NCI-H2227 (cell line): ENCODE measurements around the gene USP5.

Experiments
- DNase-seq: peaks from one replicate; lab custom pipeline; 2025; ENCODE audit not compliant: unreplicated experiment; lab: John Stamatoyannopoulos, UW

Gene USP5, protein sequence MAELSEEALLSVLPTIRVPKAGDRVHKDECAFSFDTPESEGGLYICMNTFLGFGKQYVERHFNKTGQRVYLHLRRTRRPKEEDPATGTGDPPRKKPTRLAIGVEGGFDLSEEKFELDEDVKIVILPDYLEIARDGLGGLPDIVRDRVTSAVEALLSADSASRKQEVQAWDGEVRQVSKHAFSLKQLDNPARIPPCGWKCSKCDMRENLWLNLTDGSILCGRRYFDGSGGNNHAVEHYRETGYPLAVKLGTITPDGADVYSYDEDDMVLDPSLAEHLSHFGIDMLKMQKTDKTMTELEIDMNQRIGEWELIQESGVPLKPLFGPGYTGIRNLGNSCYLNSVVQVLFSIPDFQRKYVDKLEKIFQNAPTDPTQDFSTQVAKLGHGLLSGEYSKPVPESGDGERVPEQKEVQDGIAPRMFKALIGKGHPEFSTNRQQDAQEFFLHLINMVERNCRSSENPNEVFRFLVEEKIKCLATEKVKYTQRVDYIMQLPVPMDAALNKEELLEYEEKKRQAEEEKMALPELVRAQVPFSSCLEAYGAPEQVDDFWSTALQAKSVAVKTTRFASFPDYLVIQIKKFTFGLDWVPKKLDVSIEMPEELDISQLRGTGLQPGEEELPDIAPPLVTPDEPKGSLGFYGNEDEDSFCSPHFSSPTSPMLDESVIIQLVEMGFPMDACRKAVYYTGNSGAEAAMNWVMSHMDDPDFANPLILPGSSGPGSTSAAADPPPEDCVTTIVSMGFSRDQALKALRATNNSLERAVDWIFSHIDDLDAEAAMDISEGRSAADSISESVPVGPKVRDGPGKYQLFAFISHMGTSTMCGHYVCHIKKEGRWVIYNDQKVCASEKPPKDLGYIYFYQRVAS

DNA sequence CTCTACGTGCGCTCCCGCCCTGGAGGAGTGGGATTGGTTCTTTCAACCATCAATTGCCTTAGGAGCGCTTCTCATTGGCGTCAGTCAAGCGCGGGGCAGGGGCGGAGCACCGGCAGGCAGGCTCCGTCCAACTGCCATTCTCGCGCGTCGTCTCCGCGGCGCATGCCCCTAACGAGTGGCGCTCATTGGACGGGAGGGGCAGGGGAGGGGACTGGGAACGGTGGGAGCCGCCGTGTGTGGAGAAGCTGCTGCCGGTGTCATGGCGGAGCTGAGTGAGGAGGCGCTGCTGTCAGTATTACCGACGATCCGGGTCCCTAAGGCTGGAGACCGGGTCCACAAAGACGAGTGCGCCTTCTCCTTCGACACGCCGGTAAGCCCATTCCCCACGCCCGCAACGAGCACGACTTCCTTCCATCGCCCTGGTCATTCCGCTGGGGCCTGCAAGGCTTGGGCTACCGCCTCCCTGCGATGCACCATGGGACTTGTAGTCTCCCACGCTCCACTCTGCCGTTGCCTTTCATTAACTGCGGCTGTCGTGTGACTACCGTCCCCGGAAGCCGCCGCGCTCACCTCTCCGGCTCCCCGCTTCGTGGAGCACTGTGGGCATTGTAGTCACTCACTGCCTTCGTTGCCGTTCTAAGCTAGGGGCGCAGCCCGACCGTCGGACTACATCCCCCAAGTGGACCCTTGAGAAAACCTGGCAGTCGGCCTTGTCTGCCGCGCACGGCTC lies at the start of gene USP5:
Gene USP5 (plus strand): TSS at position 230 of the 730 bp plus-strand sequence. CDS start 30 bp downstream, at position 260.
- DNase-seq = peak; percentile 98

DNA sequence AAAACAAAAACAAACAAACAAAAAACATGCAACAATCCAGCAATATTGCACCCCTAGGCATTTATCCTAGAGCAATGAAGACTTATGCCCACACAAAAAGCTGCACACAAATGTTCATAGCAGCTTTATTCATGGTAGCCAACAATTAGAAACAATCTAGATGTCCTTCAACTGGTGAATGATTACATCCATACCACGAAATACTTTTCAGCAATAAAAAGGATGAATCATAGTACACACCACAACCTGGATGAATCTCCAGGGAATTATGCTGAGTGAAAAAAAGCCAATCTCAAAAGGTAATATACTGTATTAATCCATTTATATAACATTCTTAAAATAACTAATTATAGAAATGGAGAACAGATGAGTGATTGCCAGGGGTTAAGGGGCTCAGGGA lies 44.8 kb upstream of the USP5 start:
- DNase-seq = no peak

DNA sequence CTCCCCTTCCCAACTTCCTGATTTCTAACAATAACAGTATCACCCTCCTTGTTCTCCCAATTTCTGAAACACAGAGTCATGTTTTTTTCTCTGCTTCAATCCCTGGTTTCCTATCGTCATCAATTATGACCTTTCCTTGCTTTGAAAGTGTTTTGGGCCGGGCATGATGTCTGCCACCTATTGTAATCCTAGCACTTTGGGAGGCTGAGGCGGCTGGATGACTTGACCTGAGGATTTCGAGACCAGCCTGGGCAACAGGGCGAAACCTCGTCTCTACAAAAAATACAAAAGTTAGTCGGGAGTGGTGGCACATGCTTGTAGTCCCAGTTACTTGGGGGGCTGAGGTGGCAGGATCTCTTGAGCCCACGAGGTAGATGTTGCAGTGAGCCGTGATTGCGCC lies 42.9 kb upstream of the USP5 start:
- DNase-seq = no peak

DNA sequence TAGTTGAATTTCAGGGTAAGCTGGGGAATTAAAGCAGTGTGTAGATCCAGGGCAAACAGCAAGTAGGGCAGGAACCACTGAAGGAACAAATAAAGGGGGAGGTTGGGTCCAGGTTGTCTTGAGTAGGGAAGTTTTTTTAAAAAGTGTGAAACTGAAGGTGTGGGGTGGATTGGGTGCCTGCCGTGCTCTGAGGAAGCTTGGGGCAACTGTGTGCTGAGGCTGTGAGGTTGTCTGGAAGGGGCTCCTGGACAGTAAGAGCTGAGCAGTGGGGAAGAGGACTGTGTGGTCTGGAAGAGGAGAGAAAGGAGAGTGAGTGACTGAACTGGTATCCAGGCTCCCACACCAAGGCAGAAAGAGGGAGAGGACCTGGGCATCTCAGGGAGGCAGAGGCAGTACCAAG lies 41.2 kb upstream of the USP5 start:
- DNase-seq = no peak

DNA sequence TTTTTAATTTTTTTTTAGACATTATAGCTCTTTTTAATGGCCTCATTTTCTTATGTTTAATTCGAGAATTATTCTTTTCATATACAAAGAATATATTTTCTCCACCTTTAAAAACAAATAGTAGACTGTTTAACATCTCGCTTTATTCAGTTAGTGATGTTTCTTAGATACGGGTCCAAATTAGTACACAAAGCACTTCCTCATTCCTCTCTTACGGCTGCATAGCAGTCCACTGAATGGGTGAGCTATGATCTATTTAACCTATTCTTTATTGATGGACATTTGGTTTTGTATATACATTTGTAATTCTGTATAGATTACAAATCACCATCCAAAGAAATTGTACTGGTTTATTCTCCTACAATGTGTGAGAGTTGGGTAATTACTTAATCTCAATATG lies 38.6 kb upstream of the USP5 start:
- no peak for DNase-seq

DNA sequence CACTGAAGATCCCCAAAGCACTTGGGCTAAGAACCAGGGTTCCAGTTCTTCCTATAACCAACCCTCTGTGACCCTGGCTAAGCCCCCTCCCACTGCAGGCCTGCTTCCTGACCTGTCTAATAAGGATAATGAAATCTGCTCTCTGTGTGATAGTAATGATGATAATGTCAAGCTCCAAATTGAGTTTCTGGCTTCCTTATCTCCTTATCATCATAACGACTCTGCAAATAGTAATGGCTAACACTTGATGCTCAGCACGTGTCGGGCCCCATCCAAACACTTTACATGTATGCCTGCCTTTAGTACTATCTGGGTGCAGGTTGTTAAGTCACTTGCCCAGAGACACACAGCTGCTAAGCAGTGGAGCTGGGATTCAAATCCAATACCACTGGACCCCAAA lies 35.4 kb upstream of the USP5 start:
- no peak for DNase-seq

DNA sequence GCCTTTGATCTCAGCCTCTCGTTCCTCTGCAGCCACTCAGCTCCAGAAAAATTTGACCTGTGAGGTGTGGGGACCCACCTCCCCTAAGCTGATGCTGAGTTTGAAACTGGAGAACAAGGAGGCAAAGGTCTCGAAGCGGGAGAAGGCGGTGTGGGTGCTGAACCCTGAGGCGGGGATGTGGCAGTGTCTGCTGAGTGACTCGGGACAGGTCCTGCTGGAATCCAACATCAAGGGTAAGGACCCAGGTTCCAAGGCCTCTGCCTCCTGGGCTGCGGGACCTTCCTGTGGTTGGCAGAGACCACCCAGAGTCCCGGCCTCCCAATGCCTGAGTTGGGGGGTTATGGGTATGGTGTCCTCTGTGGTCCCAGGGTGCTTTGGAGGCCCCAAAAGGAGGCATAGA lies 34.9 kb upstream of the USP5 start:
- no peak for DNase-seq

DNA sequence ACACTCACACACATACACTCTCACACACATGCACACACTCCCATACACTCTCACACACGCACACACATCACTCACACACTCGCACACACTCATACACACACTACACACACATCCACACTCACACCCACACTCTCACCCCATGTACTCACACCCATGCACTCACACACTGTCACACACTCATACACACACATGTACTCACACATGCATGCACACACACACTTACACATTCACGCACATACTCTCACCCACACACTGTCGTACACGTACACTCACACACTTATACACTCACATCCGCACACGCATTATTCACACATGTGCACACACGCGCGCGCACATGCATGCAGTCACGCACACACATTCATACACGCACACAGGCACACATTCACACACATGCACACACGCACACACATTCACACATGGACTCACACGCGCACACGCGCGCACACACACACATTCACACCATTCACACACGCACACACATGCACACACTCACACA lies 34.2 kb upstream of the USP5 start:
- DNase-seq = no peak

DNA sequence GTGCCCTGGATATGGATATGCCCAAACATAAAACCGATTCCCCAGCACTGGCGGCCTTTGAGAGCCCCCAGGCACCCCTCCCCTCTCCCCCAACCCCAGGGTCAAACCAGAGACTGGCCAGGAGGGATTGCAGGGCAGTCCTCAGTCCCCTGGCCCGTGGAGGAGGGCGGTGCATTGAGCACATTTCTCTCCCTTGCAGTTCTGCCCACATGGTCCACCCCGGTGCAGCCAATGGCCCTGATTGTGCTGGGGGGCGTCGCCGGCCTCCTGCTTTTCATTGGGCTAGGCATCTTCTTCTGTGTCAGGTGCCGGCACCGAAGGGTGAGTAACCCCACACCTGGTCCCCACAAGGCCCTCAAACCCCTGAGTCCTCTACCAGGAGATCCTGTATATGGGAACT lies 33.7 kb upstream of the USP5 start:
- no peak for DNase-seq

DNA sequence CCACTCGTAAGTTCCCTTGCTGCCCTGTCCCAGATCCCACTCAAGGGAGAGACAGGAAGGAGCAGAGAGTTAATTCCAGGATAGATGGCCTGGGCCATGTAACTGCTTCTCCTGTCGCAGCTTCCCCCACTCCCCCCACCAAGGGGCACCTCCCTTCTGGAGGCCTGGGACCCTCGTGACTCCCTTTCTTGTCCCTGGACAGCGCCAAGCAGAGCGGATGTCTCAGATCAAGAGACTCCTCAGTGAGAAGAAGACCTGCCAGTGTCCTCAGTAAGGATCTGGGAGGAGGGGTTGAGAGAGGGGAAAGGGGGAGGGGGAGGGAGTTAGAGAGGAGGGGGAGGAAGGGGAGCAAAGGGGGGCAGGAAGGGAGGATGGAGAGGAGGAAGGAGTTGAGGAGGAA lies 33.3 kb upstream of the USP5 start:
- DNase-seq = no peak

DNA sequence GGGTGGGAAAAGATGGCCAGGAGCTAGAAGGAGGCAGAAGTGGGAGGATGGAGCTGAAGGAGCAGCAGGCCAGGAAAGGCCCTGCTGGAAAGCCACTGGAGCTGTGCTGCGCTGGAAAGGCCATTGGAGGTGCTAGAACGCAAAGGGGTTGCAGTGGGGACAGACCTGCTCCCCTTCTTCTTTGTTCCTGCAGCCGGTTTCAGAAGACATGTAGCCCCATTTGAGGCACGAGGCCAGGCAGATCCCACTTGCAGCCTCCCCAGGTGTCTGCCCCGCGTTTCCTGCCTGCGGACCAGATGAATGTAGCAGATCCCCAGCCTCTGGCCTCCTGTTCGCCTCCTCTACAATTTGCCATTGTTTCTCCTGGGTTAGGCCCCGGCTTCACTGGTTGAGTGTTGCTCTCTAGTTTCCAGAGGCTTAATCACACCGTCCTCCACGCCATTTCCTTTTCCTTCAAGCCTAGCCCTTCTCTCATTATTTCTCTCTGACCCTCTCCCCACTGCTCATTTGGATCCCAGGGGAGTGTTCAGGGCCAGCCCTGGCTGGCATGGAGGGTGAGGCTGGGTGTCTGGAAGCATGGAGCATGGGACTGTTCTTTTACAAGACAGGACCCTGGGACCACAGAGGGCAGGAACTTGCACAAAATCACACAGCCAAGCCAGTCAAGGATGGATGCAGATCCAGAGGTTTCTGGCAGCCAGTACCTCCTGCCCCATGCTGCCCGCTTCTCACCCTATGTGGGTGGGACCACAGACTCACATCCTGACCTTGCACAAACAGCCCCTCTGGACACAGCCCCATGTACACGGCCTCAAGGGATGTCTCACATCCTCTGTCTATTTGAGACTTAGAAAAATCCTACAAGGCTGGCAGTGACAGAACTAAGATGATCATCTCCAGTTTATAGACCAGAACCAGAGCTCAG lies 32.6 kb upstream of the USP5 start:
- DNase-seq = no peak

DNA sequence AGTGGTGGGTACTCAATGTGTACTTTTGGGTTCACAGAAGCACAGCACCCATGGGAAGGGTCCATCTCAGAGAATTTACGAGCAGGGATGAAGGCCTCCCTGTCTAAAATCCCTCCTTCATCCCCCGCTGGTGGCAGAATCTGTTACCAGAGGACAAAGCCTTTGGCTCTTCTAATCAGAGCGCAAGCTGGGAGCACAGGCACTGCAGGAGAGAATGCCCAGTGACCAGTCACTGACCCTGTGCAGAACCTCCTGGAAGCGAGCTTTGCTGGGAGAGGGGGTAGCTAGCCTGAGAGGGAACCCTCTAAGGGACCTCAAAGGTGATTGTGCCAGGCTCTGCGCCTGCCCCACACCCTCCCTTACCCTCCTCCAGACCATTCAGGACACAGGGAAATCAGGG lies 31.8 kb upstream of the USP5 start:
- no peak for DNase-seq

DNA sequence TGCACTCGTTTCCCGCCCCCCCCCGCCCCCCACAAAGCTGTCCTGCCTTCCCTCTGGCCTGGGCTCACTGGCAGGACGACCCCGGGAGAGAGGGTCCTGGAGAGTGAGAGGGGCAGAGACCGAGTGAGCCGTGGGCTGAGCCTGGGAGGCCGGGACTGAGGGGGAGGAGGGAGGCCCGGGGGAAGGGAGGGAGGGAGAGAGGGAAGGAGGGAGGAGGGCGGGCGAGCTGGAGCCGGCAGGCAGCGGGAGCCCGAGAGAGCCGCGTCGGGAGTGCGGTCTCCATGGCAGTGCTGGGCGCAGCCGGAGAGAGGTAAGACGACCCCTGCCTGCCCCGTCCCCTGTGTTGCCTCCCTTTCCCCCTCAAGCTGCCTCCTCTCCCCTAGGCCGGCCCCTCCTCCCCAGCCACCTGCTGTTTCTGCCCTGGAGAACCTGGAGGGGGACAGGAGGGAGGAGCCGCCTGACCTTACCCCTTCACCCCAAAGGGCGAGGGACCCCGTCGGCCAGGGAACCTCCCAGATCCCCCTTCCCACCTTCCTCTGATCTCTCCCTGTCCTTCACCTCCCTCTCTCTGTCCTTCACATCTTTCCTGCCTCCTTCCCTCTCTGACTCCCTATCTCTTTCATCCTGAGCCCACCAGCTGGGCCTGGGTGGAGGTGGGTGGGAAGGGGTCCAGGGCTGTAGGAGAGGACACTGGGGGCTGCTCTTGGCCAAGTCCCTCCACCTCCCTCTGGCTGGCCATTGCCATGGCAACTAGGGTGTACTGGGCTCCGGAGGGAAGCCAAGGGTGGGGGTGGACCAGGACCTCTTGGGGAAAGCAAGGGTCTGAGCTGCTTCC lies 30.1 kb upstream of the USP5 start, which contains the start of gene GPR162:
Gene GPR162 (plus strand): TSS at position 231 of the 835 bp plus-strand sequence. CDS start 2,078 bp downstream, outside the sequence.
- DNase-seq = peak; percentile 75

DNA sequence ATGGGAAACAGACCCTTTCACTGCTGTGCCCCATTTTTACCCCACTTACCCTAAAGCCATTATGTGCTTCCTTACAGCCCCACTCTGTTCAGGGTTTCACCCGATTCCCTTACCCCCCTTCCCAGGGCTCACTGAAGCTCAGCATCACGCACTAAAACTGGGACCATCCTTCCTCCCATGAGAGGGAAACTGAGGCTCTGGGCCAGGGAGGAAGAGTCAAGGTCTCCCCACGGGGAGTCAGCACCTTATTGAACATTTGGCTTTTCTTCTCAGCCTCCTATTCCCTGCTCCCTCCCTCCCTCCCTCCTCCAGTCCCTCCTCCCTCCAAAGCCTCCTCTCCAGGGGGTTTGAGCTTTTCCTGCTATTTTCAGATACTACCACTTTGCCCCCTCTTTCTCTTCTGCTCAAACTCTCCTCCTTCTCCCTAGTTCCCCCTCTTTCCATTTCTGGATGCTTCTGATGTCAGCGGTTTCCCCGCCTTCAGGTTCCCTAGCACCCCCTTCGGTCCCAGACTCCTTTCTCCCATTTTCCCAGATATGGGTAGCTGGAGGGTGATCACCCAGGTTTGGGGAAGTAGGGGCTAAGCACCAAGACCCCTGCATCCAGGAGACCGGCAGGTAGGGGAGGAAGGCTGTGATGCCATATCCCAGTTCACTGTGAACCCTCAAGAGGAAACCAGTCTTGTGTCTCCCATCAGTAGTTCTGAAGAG lies 29.4 kb upstream of the USP5 start:
- no peak for DNase-seq

DNA sequence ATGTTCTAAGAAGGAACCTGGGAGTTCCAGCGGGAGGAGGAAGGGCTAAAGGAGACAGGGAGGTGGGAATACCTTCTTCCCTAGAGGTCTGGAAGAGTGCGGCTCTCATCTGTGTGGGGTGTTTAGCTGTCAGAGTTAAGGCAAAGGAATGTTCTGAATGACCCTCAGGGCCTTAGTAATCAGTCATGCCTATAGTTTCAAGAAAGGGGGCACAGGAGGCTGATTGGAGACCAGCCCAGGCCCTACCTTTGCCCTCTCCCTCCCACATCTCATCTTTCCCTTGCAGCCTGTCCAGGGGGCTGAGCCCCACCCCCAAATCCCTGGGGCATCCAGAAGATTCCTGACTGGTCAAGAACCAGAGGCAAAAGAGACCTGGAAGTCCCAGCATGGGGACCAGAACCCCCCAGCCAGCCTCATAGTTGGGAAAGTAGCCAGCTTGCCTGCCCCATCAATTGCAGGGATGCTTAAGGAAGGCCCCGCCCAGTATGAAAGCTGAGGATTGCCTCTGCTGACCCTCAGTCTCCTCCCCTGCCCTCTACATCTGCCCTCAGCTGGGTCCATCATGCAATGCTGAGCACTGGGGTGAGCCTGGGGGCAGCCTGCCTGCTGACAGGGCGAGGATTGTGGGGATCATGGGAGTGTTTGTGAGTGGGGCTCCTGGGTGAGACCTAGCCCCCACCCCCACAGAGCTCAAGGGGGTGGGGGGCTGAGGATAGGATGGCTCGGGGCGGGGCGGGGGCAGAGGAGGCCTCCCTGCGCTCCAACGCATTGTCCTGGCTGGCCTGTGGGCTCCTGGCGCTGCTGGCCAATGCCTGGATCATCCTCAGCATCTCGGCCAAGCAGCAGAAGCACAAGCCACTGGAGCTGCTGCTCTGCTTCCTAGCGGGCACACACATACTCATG lies 28.5 kb upstream of the USP5 start:
- no peak for DNase-seq

DNA sequence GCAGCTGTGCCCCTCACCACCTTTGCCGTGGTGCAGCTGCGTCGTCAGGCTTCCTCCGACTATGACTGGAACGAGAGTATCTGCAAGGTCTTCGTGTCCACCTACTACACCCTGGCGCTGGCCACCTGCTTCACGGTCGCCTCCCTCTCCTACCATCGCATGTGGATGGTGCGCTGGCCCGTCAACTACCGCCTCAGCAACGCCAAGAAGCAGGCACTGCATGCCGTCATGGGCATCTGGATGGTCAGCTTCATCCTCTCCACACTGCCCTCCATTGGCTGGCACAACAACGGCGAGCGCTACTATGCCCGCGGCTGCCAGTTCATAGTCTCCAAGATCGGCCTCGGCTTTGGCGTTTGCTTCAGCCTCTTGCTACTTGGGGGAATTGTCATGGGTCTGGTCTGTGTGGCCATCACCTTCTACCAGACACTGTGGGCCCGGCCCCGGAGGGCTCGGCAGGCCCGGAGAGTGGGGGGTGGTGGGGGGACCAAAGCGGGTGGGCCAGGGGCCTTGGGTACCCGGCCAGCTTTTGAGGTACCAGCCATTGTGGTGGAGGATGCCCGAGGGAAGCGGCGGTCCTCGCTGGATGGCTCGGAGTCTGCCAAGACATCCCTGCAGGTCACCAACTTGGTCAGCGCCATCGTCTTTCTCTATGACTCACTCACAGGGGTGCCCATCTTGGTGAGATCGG lies 27.7 kb upstream of the USP5 start:
- no peak for DNase-seq

DNA sequence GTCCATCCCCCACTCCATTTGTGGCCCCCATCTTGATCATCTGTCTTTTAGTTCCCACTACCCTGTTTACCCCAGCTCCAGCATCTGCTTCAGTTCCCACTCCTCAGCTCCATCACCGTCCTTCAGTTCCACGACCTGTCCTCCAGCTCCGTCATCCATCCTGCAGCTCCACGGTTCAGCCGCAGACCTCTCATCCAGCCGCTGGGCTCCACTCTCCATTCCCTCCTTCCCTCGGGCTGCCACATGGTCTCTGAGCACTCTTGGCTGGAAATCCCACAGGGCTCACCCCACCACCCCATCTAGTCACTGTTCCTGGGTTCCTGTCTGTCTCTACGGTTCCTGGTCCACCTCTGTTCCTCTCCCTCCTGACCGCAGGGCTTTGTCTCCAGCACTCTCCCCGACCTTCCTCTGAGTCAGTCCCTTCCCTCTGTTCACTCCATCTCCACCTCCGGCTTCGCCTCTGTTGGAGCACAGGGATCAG lies 27.0 kb upstream of the USP5 start:
- no peak for DNase-seq
